ENCODE measurements around the gene CDH11. TPM values are rescaled to one million over a fixed set of nuclear protein-coding genes. Genes with fewer than 3 reads are reported as not detected.

CDH11 gene
- total RNA-seq, 4 donors from 2014 or later = 12.4 to 60.8 (median 37.3) TPM

- no peak for TF ChIP-seq CTCF (IDR thresholded peaks at IDR 0.05; ENCODE audit: low read depth)
Measured at GRCh38 chr16:64903770-64904169, 218.1 kb downstream of the CDH11 start.

DNA sequence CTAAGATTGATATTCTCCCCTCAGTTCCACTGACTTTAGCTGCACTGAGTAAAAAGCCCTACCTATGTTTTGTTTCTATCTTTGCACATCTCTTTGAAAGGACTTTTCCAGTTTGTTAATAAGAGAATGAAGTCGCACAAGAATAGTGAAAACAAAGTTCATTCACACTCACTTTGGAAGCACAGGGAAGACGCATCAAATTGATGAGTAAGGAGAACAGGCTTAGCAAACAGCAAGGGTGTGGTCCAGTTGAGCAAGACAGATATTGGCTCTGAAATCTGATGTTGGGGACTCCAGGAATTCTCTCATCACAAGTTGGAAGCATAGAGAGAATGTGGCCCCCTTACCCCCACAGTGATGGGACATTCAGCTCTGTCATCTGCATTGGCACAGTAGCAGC is 221.3 kb downstream of the CDH11 start:
- TF ChIP-seq CTCF (IDR thresholded peaks at IDR 0.05; ENCODE audit: low read depth) = no peak

DNA sequence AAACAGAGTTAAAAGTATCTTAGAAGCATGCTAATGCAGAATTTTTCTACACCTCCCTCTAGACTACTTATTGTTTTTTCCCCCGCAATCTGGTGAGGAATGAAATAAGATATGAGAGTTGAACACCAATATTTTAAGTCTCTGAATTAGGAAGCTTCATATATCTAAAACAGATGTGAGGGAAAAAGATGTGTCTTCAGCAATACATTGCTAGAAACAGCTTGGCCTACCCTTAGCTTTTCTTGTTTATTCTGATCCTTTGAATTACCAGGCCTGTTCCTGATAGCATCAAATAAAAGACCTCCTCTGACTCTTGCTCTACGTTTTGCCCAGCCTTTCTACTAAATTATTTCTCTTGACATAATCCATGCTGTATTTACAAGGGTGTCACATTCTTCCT is 221.8 kb downstream of the CDH11 start:
- TF ChIP-seq CTCF (IDR thresholded peaks at IDR 0.05; ENCODE audit: low read depth) = no peak

DNA sequence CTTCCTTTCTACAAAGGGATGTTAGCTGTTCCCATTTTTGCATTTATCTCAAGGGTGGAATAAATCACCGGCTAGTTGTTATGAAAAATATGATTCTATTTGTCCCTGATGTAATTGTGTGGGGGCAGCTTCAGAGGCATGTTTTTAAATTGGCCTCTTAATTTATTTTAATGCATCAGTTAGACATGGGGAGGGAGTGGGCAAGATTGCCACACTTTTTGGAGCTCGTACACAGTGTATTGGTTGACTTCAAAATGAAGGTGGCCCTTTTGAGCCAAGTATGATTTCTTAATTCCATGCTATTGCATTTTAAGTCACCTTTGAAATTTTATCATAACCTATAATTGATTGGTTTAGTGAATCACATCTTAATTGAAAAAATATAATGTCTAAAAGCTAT is 223.7 kb downstream of the CDH11 start:
- no peak for TF ChIP-seq CTCF (IDR thresholded peaks at IDR 0.05; ENCODE audit: low read depth)
